ENCODE measurements around the gene FPR2. TPM values are rescaled to one million over a fixed set of nuclear protein-coding genes. Genes with fewer than 3 reads are reported as not detected.

FPR2 gene
- total RNA-seq, 2 donors from 2014 or later: not detected

GRCh38 chr19:51784109-51784785, 23.3 kb downstream of the FPR2 start:
- no peaks in the 10 kb centered on the region for H3K9me3 Mint-ChIP-seq
- no peaks in the 10 kb centered on the region for H3K4me1 Mint-ChIP-seq
- no peak for ATAC-seq (replicated peaks)
- peaks cover 21% of the 10 kb centered on the region for H3K27me3 Mint-ChIP-seq
- no peak overlapping the region for H3K27ac Mint-ChIP-seq
- H3K4me3 Mint-ChIP-seq: no peak overlapping the region
- no peaks in the 10 kb centered on the region for H3K36me3 Mint-ChIP-seq (ENCODE audit: low read depth)

GRCh38 chr19:51784922-51785690, 24.1 kb downstream of the FPR2 start:
- H3K27ac Mint-ChIP-seq: no peak overlapping the region
- ATAC-seq (replicated peaks): peak; percentile 94

GRCh38 chr19:51786646-51787494, 25.9 kb downstream of the FPR2 start:
- no peak for ATAC-seq (replicated peaks)
- H3K27me3 Mint-ChIP-seq: peaks cover 15% of the 10 kb centered on the region
- H3K9me3 Mint-ChIP-seq: peaks cover 4% of the 10 kb centered on the region
- H3K4me1 Mint-ChIP-seq: no peaks in the 10 kb centered on the region
- no peaks in the 10 kb centered on the region for H3K36me3 Mint-ChIP-seq (ENCODE audit: low read depth)
- H3K27ac Mint-ChIP-seq: no peak overlapping the region
- H3K4me3 Mint-ChIP-seq: no peak overlapping the region

More at GRCh38 chr19:51784922-51785690, 24.1 kb downstream of the FPR2 start:
- peaks cover 16% of the 10 kb centered on the region for H3K27me3 Mint-ChIP-seq
- H3K4me3 Mint-ChIP-seq: no peak overlapping the region
- no peaks in the 10 kb centered on the region for H3K4me1 Mint-ChIP-seq
- H3K36me3 Mint-ChIP-seq (ENCODE audit: low read depth): no peaks in the 10 kb centered on the region
- no peaks in the 10 kb centered on the region for H3K9me3 Mint-ChIP-seq

- H3K27ac Mint-ChIP-seq: no peak overlapping the region
- peaks cover 4% of the 10 kb centered on the region for H3K9me3 Mint-ChIP-seq
- ATAC-seq (replicated peaks): no peak
- no peak overlapping the region for H3K4me3 Mint-ChIP-seq
- peaks cover 11% of the 10 kb centered on the region for H3K27me3 Mint-ChIP-seq
- no peaks in the 10 kb centered on the region for H3K4me1 Mint-ChIP-seq
- no peaks in the 10 kb centered on the region for H3K36me3 Mint-ChIP-seq (ENCODE audit: low read depth)
Measured at GRCh38 chr19:51788029-51788428, 27.0 kb downstream of the FPR2 start.

GRCh38 chr19:51789061-51789795, 28.2 kb downstream of the FPR2 start:
- peaks cover 4% of the 10 kb centered on the region for H3K9me3 Mint-ChIP-seq
- no peak overlapping the region for H3K27ac Mint-ChIP-seq
- ATAC-seq (replicated peaks): no peak
- no peaks in the 10 kb centered on the region for H3K4me1 Mint-ChIP-seq
- no peak overlapping the region for H3K4me3 Mint-ChIP-seq
- H3K27me3 Mint-ChIP-seq: peaks cover 11% of the 10 kb centered on the region
- H3K36me3 Mint-ChIP-seq (ENCODE audit: low read depth): no peaks in the 10 kb centered on the region

GRCh38 chr19:51792932-51793331, 32.0 kb downstream of the FPR2 start:
- Mint-ChIP-seq H3K4me1 (no peaks in the 10 kb centered on the region), H3K27me3 (peaks cover 19% of the 10 kb centered on the region), H3K4me3 (no peak overlapping the region), H3K36me3 (ENCODE audit: low read depth) (no peaks in the 10 kb centered on the region), H3K27ac (no peak overlapping the region), H3K9me3 (peaks cover 4% of the 10 kb centered on the region)
- no peak for ATAC-seq (replicated peaks)

- Mint-ChIP-seq H3K27ac (no peak overlapping the region), H3K27me3 (peaks cover 18% of the 10 kb centered on the region), H3K9me3 (peaks cover 8% of the 10 kb centered on the region), H3K36me3 (ENCODE audit: low read depth) (no peaks in the 10 kb centered on the region), H3K4me3 (no peak overlapping the region), H3K4me1 (no peaks in the 10 kb centered on the region)
- no peak for ATAC-seq (replicated peaks)
Measured at GRCh38 chr19:51793994-51794393, 33.0 kb downstream of the FPR2 start.

- Mint-ChIP-seq H3K4me3 (no peak within 1 kb of the TSS), H3K27me3 (peaks cover 16% of the 10 kb centered on the region), H3K4me1 (no peaks in the 10 kb centered on the region), H3K27ac (no peak within 1 kb of the TSS), H3K36me3 (ENCODE audit: low read depth) (no peaks in the 10 kb centered on the region), H3K9me3 (peaks cover 8% of the 10 kb centered on the region)
- no peak for ATAC-seq (replicated peaks)
Measured at GRCh38 chr19:51794885-51795490, 34.0 kb downstream of the FPR2 start, which contains the start of gene FPR3. Gene FPR3 (plus strand): TSS chr19:51795157. CDS start chr19:51823749, 28,592 bp downstream.

- H3K4me1 Mint-ChIP-seq: no peaks in the 10 kb centered on the region
- H3K4me3 Mint-ChIP-seq: no peak overlapping the region
- no peak for ATAC-seq (replicated peaks)
- H3K27ac Mint-ChIP-seq: no peak overlapping the region
- H3K36me3 Mint-ChIP-seq (ENCODE audit: low read depth): no peaks in the 10 kb centered on the region
- H3K27me3 Mint-ChIP-seq: peaks cover 16% of the 10 kb centered on the region
- H3K9me3 Mint-ChIP-seq: peaks cover 8% of the 10 kb centered on the region
Measured at GRCh38 chr19:51796195-51796679, 35.3 kb downstream of the FPR2 start.

GRCh38 chr19:51797480-51797879, 36.5 kb downstream of the FPR2 start:
- Mint-ChIP-seq H3K36me3 (ENCODE audit: low read depth) (no peaks in the 10 kb centered on the region), H3K4me3 (no peak overlapping the region), H3K27ac (no peak overlapping the region), H3K9me3 (peaks cover 5% of the 10 kb centered on the region), H3K27me3 (peaks cover 16% of the 10 kb centered on the region), H3K4me1 (no peaks in the 10 kb centered on the region)
- ATAC-seq (replicated peaks): no peak

GRCh38 chr19:51798062-51798461, 37.1 kb downstream of the FPR2 start:
- Mint-ChIP-seq H3K36me3 (ENCODE audit: low read depth) (no peaks in the 10 kb centered on the region), H3K9me3 (peaks cover 5% of the 10 kb centered on the region)
- no peak for ATAC-seq (replicated peaks)

GRCh38 chr19:51799034-51799773, 38.2 kb downstream of the FPR2 start:
- ATAC-seq (replicated peaks): no peak
- Mint-ChIP-seq H3K27ac (no peak overlapping the region), H3K36me3 (ENCODE audit: low read depth) (no peaks in the 10 kb centered on the region), H3K27me3 (peaks cover 21% of the 10 kb centered on the region), H3K9me3 (peaks cover 5% of the 10 kb centered on the region), H3K4me1 (no peaks in the 10 kb centered on the region), H3K4me3 (no peak overlapping the region)

More at GRCh38 chr19:51798062-51798461, 37.1 kb downstream of the FPR2 start:
- Mint-ChIP-seq H3K4me3 (no peak overlapping the region), H3K4me1 (no peaks in the 10 kb centered on the region), H3K27ac (no peak overlapping the region), H3K27me3 (peaks cover 16% of the 10 kb centered on the region)

Measured in activated T-helper 17 cell treated with anti-CD3 and anti-CD28 coated beads, Interleukin-2, amount 50 U/mL, for 72 hours (primary cell).